ENCODE measurements around the gene RHCE. TPM values are rescaled to one million over a fixed set of nuclear protein-coding genes. Genes with fewer than 3 reads are reported as not detected.
"Not testable (repeated sequence)": the region's sequence is repeated elsewhere in the genome, so short reads cannot be mapped to it uniquely, and the experiment has no call there.

The RHCE gene
- total RNA-seq, 2 experiments from 2014 or later = 0.13 TPM; not detected in 1

DNA sequence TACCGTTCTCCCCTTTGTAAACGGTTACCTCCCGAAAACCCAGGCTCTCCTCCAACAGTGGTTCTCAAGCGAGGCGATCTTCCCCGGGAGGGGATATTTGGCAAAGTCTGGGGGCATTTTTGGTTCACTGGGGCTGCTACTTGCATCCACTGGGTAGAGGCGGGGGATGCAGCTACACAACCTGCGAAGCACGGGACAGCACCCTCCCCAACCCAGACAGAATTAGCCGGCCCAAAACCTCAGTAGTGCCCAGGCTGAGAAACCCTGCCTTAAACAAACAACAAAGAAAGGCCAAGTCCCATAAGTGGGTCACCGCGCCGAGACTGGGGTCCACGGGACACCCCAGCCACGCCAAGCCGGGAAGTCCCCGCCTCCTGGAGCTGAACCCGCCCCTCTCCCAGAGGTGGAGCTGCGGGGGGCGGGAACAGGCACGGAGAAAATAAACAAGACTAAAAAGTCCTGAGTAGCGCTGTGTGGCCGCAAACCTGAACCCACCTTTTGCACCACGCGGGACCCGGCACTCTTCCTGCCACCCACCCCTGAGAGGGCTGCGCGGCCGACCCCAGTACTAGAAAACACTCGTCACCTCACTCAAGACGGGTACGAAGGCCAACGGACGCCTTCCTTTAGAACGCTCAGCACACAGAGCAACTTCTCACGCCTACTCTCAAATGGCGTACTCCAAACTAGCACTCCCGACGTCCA, 83.0 kb downstream of the RHCE start:
- CTCF ChIA-PET; H3K9me3 Mint-ChIP-seq (ENCODE audit: insufficient read depth); H3K27me3 Mint-ChIP-seq (ENCODE audit: low read depth); POLR2A ChIA-PET: not testable (repeated sequence)
- ATAC-seq (peak; percentile 63), DNase-seq (peak; percentile 37)
- peaks cover 22% of the 10 kb centered on the region for H3K36me3 Mint-ChIP-seq (ENCODE audit: low read depth)
- H3K4me3 Mint-ChIP-seq = peak overlapping the region; percentile 94
- peaks cover 29% of the 10 kb centered on the region for H3K4me1 Mint-ChIP-seq (ENCODE audit: low read depth)
- peak overlapping the region; percentile 96 for H3K27ac Mint-ChIP-seq

GRCh38 chr1:25336922-25337354, 83.7 kb downstream of the RHCE start:
- peaks cover 25% of the 10 kb centered on the region for H3K36me3 Mint-ChIP-seq (ENCODE audit: low read depth)

GRCh38 chr1:25329950-25330349, 90.7 kb downstream of the RHCE start:
- POLR2A ChIA-PET = interaction anchor here (0.5 kb wide), 1 partner anchor 83 kb away, joined by 3 read pairs; the partner anchor contains the start of gene RSRP1
- ATAC-seq = peak; percentile 74
- H3K27me3 Mint-ChIP-seq (ENCODE audit: low read depth); H3K9me3 Mint-ChIP-seq (ENCODE audit: insufficient read depth); H3K4me3 Mint-ChIP-seq: not testable (repeated sequence)
- Mint-ChIP-seq H3K27ac (peak overlapping the region; percentile 74), H3K4me1 (ENCODE audit: low read depth) (peaks cover 32% of the 10 kb centered on the region), H3K36me3 (ENCODE audit: low read depth) (peaks cover 13% of the 10 kb centered on the region)
- peak; percentile 37 for DNase-seq
- CTCF ChIA-PET = interaction anchor here (1.2 to 1.3 kb wide), 3 partner anchors 90 to 195 kb away, joined by 3 to 5 read pairs (median 3); no protein-coding TSS in a partner anchor

More at GRCh38 chr1:25336922-25337354, 83.7 kb downstream of the RHCE start:
- H3K4me1 Mint-ChIP-seq (ENCODE audit: low read depth) = peaks cover 32% of the 10 kb centered on the region
- CTCF ChIA-PET; POLR2A ChIA-PET; H3K9me3 Mint-ChIP-seq (ENCODE audit: insufficient read depth); H3K27me3 Mint-ChIP-seq (ENCODE audit: low read depth): not testable (repeated sequence)
- peak overlapping the region; percentile 81 for H3K4me3 Mint-ChIP-seq
- DNase-seq = peak; percentile 67
- H3K27ac Mint-ChIP-seq = peak overlapping the region; percentile 79
- ATAC-seq = peak; percentile 23

DNA sequence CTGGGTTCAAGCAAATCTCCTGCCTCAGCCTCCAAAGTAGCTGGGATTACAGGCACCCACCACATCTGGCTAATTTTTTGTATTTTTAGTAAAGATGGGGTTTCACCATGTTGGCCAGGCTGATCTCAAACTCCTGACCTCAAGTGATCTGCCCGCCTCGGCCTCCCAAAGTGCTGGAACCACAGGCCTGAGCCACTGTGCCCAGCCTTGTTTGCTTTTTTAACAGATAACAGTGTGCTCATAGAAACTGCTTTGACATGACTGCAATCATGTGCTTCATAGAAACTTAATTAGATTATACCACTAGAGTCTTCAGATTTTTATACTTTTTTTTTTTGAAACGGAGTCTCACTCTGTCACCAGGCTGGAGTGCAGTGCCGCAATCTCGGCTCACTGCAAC, 91.3 kb downstream of the RHCE start:
- peaks cover 10% of the 10 kb centered on the region for H3K36me3 Mint-ChIP-seq (ENCODE audit: low read depth)
- CTCF ChIA-PET = interaction anchor here (1.3 kb wide), 2 partner anchors 89 to 162 kb away, joined by 3 to 5 read pairs; no protein-coding TSS in a partner anchor
- H3K4me3 Mint-ChIP-seq = not testable (repeated sequence)

GRCh38 chr1:25328791-25329185, 91.8 kb downstream of the RHCE start:
- CTCF ChIA-PET; H3K27me3 Mint-ChIP-seq (ENCODE audit: low read depth); POLR2A ChIA-PET; H3K4me3 Mint-ChIP-seq; H3K9me3 Mint-ChIP-seq (ENCODE audit: insufficient read depth); H3K27ac Mint-ChIP-seq; ATAC-seq; DNase-seq: not testable (repeated sequence)
- peaks cover 29% of the 10 kb centered on the region for H3K4me1 Mint-ChIP-seq (ENCODE audit: low read depth)
- H3K36me3 Mint-ChIP-seq (ENCODE audit: low read depth) = peaks cover 10% of the 10 kb centered on the region

More for the DNA sequence above, 91.3 kb downstream of the RHCE start:
- ATAC-seq; H3K9me3 Mint-ChIP-seq (ENCODE audit: insufficient read depth); H3K27ac Mint-ChIP-seq; H3K27me3 Mint-ChIP-seq (ENCODE audit: low read depth); DNase-seq: not testable (repeated sequence)
- POLR2A ChIA-PET = interaction anchor here (0.5 kb wide), 1 partner anchor 82 kb away, joined by 3 read pairs; the partner anchor contains the start of gene RSRP1
- H3K4me1 Mint-ChIP-seq (ENCODE audit: low read depth) = peaks cover 29% of the 10 kb centered on the region

GRCh38 chr1:25327864-25328790, 92.5 kb downstream of the RHCE start:
- H3K36me3 Mint-ChIP-seq (ENCODE audit: low read depth); POLR2A ChIA-PET; H3K9me3 Mint-ChIP-seq (ENCODE audit: insufficient read depth); H3K27me3 Mint-ChIP-seq (ENCODE audit: low read depth); H3K27ac Mint-ChIP-seq; DNase-seq; H3K4me3 Mint-ChIP-seq; CTCF ChIA-PET: not testable (repeated sequence)
- peaks cover 26% of the 10 kb centered on the region for H3K4me1 Mint-ChIP-seq (ENCODE audit: low read depth)
- peak; percentile 73 for ATAC-seq

- H3K4me1 Mint-ChIP-seq (ENCODE audit: low read depth); DNase-seq; H3K27ac Mint-ChIP-seq; H3K36me3 Mint-ChIP-seq (ENCODE audit: low read depth); POLR2A ChIA-PET; H3K9me3 Mint-ChIP-seq (ENCODE audit: insufficient read depth); H3K27me3 Mint-ChIP-seq (ENCODE audit: low read depth); H3K4me3 Mint-ChIP-seq; ATAC-seq; CTCF ChIA-PET: not testable (repeated sequence)
Observed at GRCh38 chr1:25324407-25324806, 96.2 kb downstream of the RHCE start.

DNA sequence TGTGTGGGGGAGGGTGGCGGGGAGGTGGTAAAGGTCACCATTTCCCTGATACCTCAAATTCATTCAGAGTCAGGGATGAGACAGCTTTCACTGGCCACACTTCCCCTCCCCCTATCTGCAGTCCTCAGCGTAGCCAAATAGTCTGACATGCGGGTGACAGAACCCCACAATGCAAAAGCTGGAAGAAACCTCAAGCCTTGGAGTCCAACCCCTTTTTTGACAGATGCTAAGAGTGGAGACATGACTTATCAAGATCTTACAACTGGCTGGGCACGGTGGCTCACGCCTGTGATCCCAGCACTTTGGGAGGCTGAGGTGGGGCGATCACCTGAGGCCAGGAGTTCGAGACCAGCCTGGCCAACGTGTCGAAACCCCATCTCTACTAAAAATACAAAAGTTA, 98.5 kb downstream of the RHCE start:
- H3K36me3 Mint-ChIP-seq (ENCODE audit: low read depth); H3K27me3 Mint-ChIP-seq (ENCODE audit: low read depth); H3K4me3 Mint-ChIP-seq; H3K9me3 Mint-ChIP-seq (ENCODE audit: insufficient read depth); ATAC-seq; DNase-seq; CTCF ChIA-PET; H3K4me1 Mint-ChIP-seq (ENCODE audit: low read depth); H3K27ac Mint-ChIP-seq; POLR2A ChIA-PET: not testable (repeated sequence)

DNA sequence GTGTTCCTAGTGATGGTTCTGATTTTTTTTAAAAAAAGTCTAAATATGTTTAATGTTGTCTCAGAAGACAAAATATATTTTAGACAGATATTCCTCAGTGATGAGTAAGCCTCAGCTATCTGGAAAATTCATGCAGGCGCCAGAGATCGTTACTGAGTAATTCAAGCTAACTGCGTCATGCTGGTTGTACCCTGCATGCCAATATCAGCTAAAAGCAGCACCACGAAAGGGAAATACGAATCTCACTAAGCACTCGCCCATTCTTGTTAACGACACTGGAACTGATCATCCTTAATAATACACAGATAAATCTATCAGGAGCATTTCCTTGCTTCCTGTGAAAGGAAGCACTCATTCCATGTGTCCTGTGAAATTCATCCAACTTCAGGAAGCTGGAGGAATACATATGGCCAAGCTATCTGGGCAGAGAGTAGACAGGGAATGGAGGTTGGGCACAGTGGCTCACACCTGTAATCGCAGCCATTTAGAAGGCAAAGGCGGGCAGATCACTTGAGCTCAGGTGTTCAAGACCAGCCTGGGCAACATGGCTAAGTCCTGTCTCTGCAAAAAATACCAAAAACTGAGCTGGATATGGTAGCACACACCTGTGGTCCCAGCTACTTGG, 100.2 kb downstream of the RHCE start:
- DNase-seq; H3K9me3 Mint-ChIP-seq (ENCODE audit: insufficient read depth); H3K4me3 Mint-ChIP-seq; H3K4me1 Mint-ChIP-seq (ENCODE audit: low read depth); POLR2A ChIA-PET; H3K27me3 Mint-ChIP-seq (ENCODE audit: low read depth); H3K36me3 Mint-ChIP-seq (ENCODE audit: low read depth); CTCF ChIA-PET; H3K27ac Mint-ChIP-seq; ATAC-seq: not testable (repeated sequence)

DNA sequence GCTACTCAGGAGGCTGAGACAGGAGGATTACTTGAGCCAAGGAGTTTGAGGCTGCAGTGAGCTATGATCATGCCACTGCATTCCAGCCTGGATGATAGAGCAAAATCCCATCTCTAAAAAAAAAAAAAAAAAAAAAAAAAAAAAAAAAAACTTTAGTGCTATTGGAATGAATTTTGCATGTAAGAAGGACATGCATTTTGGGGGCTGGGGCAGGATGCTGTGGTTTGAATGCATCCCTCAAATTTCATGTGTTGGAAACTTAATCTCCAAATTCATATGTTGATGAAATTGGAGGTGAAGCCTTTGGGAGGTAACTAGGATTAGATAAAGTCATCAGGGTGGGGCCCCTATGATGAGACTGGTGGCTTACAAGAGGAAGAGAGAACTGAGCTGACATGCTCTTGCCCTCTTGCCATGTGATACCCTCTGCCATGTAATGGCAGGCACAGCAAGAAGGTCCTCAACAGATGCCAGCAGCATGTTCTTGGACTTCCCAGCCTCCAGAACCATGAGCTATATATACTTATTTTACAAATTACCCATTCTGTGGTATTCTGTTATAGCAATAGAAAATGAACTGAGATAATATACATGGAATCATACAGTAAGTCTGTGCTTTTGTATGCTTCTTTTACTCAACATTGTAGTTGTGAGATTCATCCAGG, 107.7 kb downstream of the RHCE start:
- ATAC-seq; H3K4me1 Mint-ChIP-seq (ENCODE audit: low read depth); CTCF ChIA-PET; POLR2A ChIA-PET; H3K27me3 Mint-ChIP-seq (ENCODE audit: low read depth); DNase-seq; H3K27ac Mint-ChIP-seq; H3K4me3 Mint-ChIP-seq; H3K9me3 Mint-ChIP-seq (ENCODE audit: insufficient read depth): not testable (repeated sequence)
- peaks cover 25% of the 10 kb centered on the region for H3K36me3 Mint-ChIP-seq (ENCODE audit: low read depth)
